Measurements from ENCODE around the gene TNC.

DNA sequence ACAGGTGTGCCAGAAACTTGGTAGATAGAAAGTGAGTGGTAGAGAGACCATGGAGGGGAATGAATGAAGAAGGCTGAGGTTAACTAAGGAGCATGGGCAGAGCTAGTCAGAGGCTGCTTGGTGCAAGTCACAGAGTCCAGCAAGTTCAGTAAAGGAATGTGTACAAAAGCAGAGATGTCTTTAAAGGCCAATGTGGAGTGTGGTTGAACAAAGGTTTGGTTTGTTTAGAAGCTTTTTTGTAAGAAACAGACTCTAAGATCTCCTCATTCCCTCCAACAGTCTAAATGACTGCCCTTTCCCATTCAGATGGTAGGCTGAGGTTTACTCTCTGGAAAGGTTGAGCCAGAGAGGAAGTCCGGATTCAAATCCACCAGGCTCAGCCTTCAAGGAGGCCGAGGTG lies 84.2 kb downstream of the TNC start:
- no peak for TF ChIP-seq SP1 (IDR thresholded peaks at IDR 0.05)
- no peak for TF ChIP-seq FOXA1 (IDR thresholded peaks at IDR 0.05)
- TF ChIP-seq BHLHE40 (IDR thresholded peaks at IDR 0.05; ENCODE audit: borderline replicate concordance), result no peak
- TF ChIP-seq NFRKB (IDR thresholded peaks at IDR 0.05), result no peak
- TF ChIP-seq ARNT (IDR thresholded peaks at IDR 0.05), result no peak
- TF ChIP-seq LEF1 (IDR thresholded peaks at IDR 0.05; ENCODE audit: borderline replicate concordance), result no peak
- no peak for TF ChIP-seq ZNF384 (IDR thresholded peaks at IDR 0.05)
- no peak for TF ChIP-seq TARDBP (IDR thresholded peaks at IDR 0.05)
- no peak for TF ChIP-seq FOXM1 (IDR thresholded peaks at IDR 0.05; ENCODE audit: borderline replicate concordance)
- no peak for TF ChIP-seq ELF4 (IDR thresholded peaks at IDR 0.05)
- no peak for TF ChIP-seq HDGF (IDR thresholded peaks at IDR 0.05; ENCODE audit: borderline replicate concordance)

Data from HEK293T (cell line).